ENCODE data around the gene FAM3D. TPM values are rescaled to one million over a fixed set of nuclear protein-coding genes. Genes with fewer than 3 reads are reported as not detected.

FAM3D gene
- total RNA-seq, 1 experiment from 2014 or later: not detected

- Histone ChIP-seq H3K4me3 (ENCODE audit: low read depth in 2 of 2, low read length in 2 of 2) (no peak overlapping the region), H3K27me3 (ENCODE audit: control insufficient read depth, insufficient read depth, low read length) (no peaks in the 10 kb centered on the region), H3K27ac (ENCODE audit: low read length) (no peak overlapping the region), H3K36me3 (ENCODE audit: control insufficient read depth, insufficient read depth, low read length) (no peaks in the 10 kb centered on the region), H3K4me1 (ENCODE audit: control insufficient read depth, insufficient read depth, low read length) (no peaks in the 10 kb centered on the region), H3K9me3 (ENCODE audit: control insufficient read depth, insufficient read depth, low read depth, low read length) (no peaks in the 10 kb centered on the region)
- DNase-seq (ENCODE audit: low read depth, low spot score): no peak
- intact Hi-C loops (cut with micrococcal nuclease; ENCODE audit: unreplicated experiment) (no loop called here), in situ Hi-C loops (cut with HindIII; ENCODE audit: low pct_unique_long_range_greater_than_20kb, low sequenced_read_pairs) (no loop called here)
- ChIA-PET CTCF (interaction anchor here (0.6 kb wide), 1 partner anchor 197 kb away, joined by 5 read pairs; no protein-coding TSS in a partner anchor), POLR2A (no interaction called here)
- TF ChIP-seq TCF7L2 (IDR thresholded peaks at IDR 0.05; ENCODE audit: low read depth, low read length): no peak
- TF ChIP-seq POLR2AphosphoS5 (IDR thresholded peaks at IDR 0.05; ENCODE audit: low read depth, low read length): no peak
- no peak for TF ChIP-seq SIN3A (IDR thresholded peaks at IDR 0.05; ENCODE audit: borderline replicate concordance, insufficient read depth, low read depth, low read length)
- TF ChIP-seq REST (IDR thresholded peaks at IDR 0.05; ENCODE audit: insufficient read depth in 1 of 2, low read depth in 2 of 2, low read length in 1 of 2): no peak
- no peak for TF ChIP-seq CTCF (IDR thresholded peaks at IDR 0.05)
- BruUV-seq (replicated peaks): no TSS peak
- ATAC-seq: no peak
Measured at GRCh38 chr3:58603606-58604005, 63.0 kb downstream of the FAM3D start.

GRCh38 chr3:58597770-58598310 is 68.7 kb downstream of the FAM3D start:
- ChIA-PET CTCF (no interaction called here), POLR2A (no interaction called here)
- H3K9me3 ChIP-seq (ENCODE audit: control insufficient read depth, insufficient read depth, low read depth, low read length): no peaks in the 10 kb centered on the region
- intact Hi-C loops (cut with micrococcal nuclease; ENCODE audit: unreplicated experiment) (no loop called here), in situ Hi-C loops (cut with HindIII; ENCODE audit: low pct_unique_long_range_greater_than_20kb, low sequenced_read_pairs) (no loop called here)
- no peak overlapping the region for H3K4me3 ChIP-seq (ENCODE audit: low read depth in 2 of 2, low read length in 2 of 2)
- DNase-seq (ENCODE audit: low read depth, low spot score) (no peak), ATAC-seq (no peak)
- TF ChIP-seq CTCF (IDR thresholded peaks at IDR 0.05) (no peak), POLR2AphosphoS5 (IDR thresholded peaks at IDR 0.05; ENCODE audit: low read depth, low read length) (no peak), TCF7L2 (IDR thresholded peaks at IDR 0.05; ENCODE audit: low read depth, low read length) (no peak), REST (IDR thresholded peaks at IDR 0.05; ENCODE audit: insufficient read depth in 1 of 2, low read depth in 2 of 2, low read length in 1 of 2) (no peak), SIN3A (IDR thresholded peaks at IDR 0.05; ENCODE audit: borderline replicate concordance, insufficient read depth, low read depth, low read length) (no peak)
- H3K4me1 ChIP-seq (ENCODE audit: control insufficient read depth, insufficient read depth, low read length): no peaks in the 10 kb centered on the region
- H3K27ac ChIP-seq (ENCODE audit: low read length): no peak overlapping the region
- H3K27me3 ChIP-seq (ENCODE audit: control insufficient read depth, insufficient read depth, low read length): no peaks in the 10 kb centered on the region
- BruUV-seq (replicated peaks): no TSS peak
- no peaks in the 10 kb centered on the region for H3K36me3 ChIP-seq (ENCODE audit: control insufficient read depth, insufficient read depth, low read length)

Data from Panc1 (cell line).